ENCODE results near the gene RHEX.

Gene RHEX

GRCh38 chr1:206083750-206084149 is 30.8 kb downstream of the RHEX start:
- Histone ChIP-seq H2BK15ac (ENCODE audit: low read length) (no peak overlapping the region), H3K27me3 (ENCODE audit: control insufficient read depth in 3 of 3, insufficient read depth in 3 of 3, low read depth in 1 of 3, low read length in 3 of 3) (peaks cover 0 to 30% (median 0%) of the 10 kb centered on the region in 3 experiments), H3K4me3 (ENCODE audit: low read length in 2 of 2) (no peak overlapping the region), H3K36me3 (replicated peaks in 1 of 2; ENCODE audit: control insufficient read depth in 2 of 2, insufficient read depth in 2 of 2, low read length in 2 of 2) (no peaks in the 10 kb centered on the region), H3K4me1 (ENCODE audit: control insufficient read depth in 2 of 2, insufficient read depth in 1 of 2, low read depth in 1 of 2, low read length in 2 of 2) (no peaks in the 10 kb centered on the region), H2BK12ac (ENCODE audit: low read length) (no peak overlapping the region), H3K27ac (replicated peaks; ENCODE audit: low read length) (no peak overlapping the region), H3K79me1 (ENCODE audit: low read depth, low read length) (no peaks in the 10 kb centered on the region), H3K23ac (ENCODE audit: low read depth, low read length, poor library complexity) (no peak overlapping the region), H3K9me3 (replicated peaks in 1 of 2; ENCODE audit: control insufficient read depth in 2 of 2, insufficient read depth in 1 of 2, low read depth in 1 of 2, low read length in 2 of 2) (no peaks in the 10 kb centered on the region), H4K91ac (ENCODE audit: low read depth, low read length, poor library complexity) (no peak overlapping the region), H2BK5ac (ENCODE audit: low read length) (no peak overlapping the region), H2AK5ac (ENCODE audit: low read depth, low read length) (no peak overlapping the region), H3K14ac (ENCODE audit: low read length) (no peak overlapping the region), H4K8ac (ENCODE audit: low read depth, low read length) (no peak overlapping the region), H3K9ac (ENCODE audit: low read depth, low read length, poor library complexity) (no peak overlapping the region), H2AFZ (ENCODE audit: low read length) (no peak overlapping the region), H3K4ac (ENCODE audit: low read length) (no peak overlapping the region), H2BK120ac (ENCODE audit: low read depth, low read length) (no peak overlapping the region), H3K18ac (ENCODE audit: low read length) (no peak overlapping the region), H3K4me2 (ENCODE audit: insufficient read depth, low read length, poor library complexity, severe bottlenecking) (no peak overlapping the region)
- no CpG with 5 or more reads among the region's 2 CpGs for WGBS, 2 donors (ENCODE audit: extremely low coverage in 2 of 2, insufficient read length in 2 of 2, insufficient replicate concordance in 1 of 2)
- no peak for DNase-seq (ENCODE audit: low spot score)

- Histone ChIP-seq H3K9ac (ENCODE audit: low read depth, low read length, poor library complexity) (no peak overlapping the region), H2AFZ (ENCODE audit: low read length) (no peak overlapping the region), H3K14ac (ENCODE audit: low read length) (no peak overlapping the region), H2BK120ac (ENCODE audit: low read depth, low read length) (no peak overlapping the region), H3K18ac (ENCODE audit: low read length) (no peak overlapping the region), H3K4ac (ENCODE audit: low read length) (no peak overlapping the region), H2BK15ac (ENCODE audit: low read length) (no peak overlapping the region), H2BK12ac (ENCODE audit: low read length) (no peak overlapping the region), H4K91ac (ENCODE audit: low read depth, low read length, poor library complexity) (no peak overlapping the region), H3K27ac (replicated peaks; ENCODE audit: low read length) (no peak overlapping the region), H3K79me1 (ENCODE audit: low read depth, low read length) (no peaks in the 10 kb centered on the region), H3K9me3 (replicated peaks in 1 of 2; ENCODE audit: control insufficient read depth in 2 of 2, insufficient read depth in 1 of 2, low read depth in 1 of 2, low read length in 2 of 2) (no peaks in the 10 kb centered on the region), H3K4me3 (ENCODE audit: low read length in 2 of 2) (no peak overlapping the region), H3K36me3 (replicated peaks in 1 of 2; ENCODE audit: control insufficient read depth in 2 of 2, insufficient read depth in 2 of 2, low read length in 2 of 2) (no peaks in the 10 kb centered on the region), H2AK5ac (ENCODE audit: low read depth, low read length) (no peak overlapping the region), H3K4me2 (ENCODE audit: insufficient read depth, low read length, poor library complexity, severe bottlenecking) (no peak overlapping the region), H3K23ac (ENCODE audit: low read depth, low read length, poor library complexity) (no peak overlapping the region), H4K8ac (ENCODE audit: low read depth, low read length) (no peak overlapping the region), H2BK5ac (ENCODE audit: low read length) (no peak overlapping the region), H3K27me3 (ENCODE audit: control insufficient read depth in 3 of 3, insufficient read depth in 3 of 3, low read depth in 1 of 3, low read length in 3 of 3) (peaks cover 0 to 19% (median 0%) of the 10 kb centered on the region in 3 experiments), H3K4me1 (ENCODE audit: control insufficient read depth in 2 of 2, insufficient read depth in 1 of 2, low read depth in 1 of 2, low read length in 2 of 2) (no peaks in the 10 kb centered on the region)
- no CpG with 5 or more reads among the region's 3 CpGs for WGBS, 2 donors (ENCODE audit: extremely low coverage in 2 of 2, insufficient read length in 2 of 2, insufficient replicate concordance in 1 of 2)
- DNase-seq (ENCODE audit: low spot score), result no peak
Measured at GRCh38 chr1:206087091-206087490, 34.1 kb downstream of the RHEX start.

GRCh38 chr1:206089341-206089740 is 36.4 kb downstream of the RHEX start:
- H3K4me1 ChIP-seq (ENCODE audit: control insufficient read depth in 2 of 2, insufficient read depth in 1 of 2, low read depth in 1 of 2, low read length in 2 of 2), result no peaks in the 10 kb centered on the region
- no peaks in the 10 kb centered on the region for H3K79me1 ChIP-seq (ENCODE audit: low read depth, low read length)
- WGBS, 2 donors (ENCODE audit: extremely low coverage in 2 of 2, insufficient read length in 2 of 2, insufficient replicate concordance in 1 of 2), result no CpG with 5 or more reads among the region's 3 CpGs
- H2AK5ac ChIP-seq (ENCODE audit: low read depth, low read length), result no peak overlapping the region
- H3K36me3 ChIP-seq (replicated peaks in 1 of 2; ENCODE audit: control insufficient read depth in 2 of 2, insufficient read depth in 2 of 2, low read length in 2 of 2), result no peaks in the 10 kb centered on the region
- H2BK120ac ChIP-seq (ENCODE audit: low read depth, low read length), result no peak overlapping the region
- no peak overlapping the region for H4K8ac ChIP-seq (ENCODE audit: low read depth, low read length)
- H2BK12ac ChIP-seq (ENCODE audit: low read length), result no peak overlapping the region
- H3K27ac ChIP-seq (replicated peaks; ENCODE audit: low read length), result no peak overlapping the region
- no peak for DNase-seq (ENCODE audit: low spot score)
- H2BK15ac ChIP-seq (ENCODE audit: low read length), result no peak overlapping the region
- no peak overlapping the region for H3K18ac ChIP-seq (ENCODE audit: low read length)
- H4K91ac ChIP-seq (ENCODE audit: low read depth, low read length, poor library complexity), result no peak overlapping the region
- no peak overlapping the region for H2AFZ ChIP-seq (ENCODE audit: low read length)
- peaks cover 0 to 12% (median 0%) of the 10 kb centered on the region in 3 experiments for H3K27me3 ChIP-seq (ENCODE audit: control insufficient read depth in 3 of 3, insufficient read depth in 3 of 3, low read depth in 1 of 3, low read length in 3 of 3)
- H3K14ac ChIP-seq (ENCODE audit: low read length), result no peak overlapping the region
- H3K23ac ChIP-seq (ENCODE audit: low read depth, low read length, poor library complexity), result no peak overlapping the region
- no peaks in the 10 kb centered on the region for H3K9me3 ChIP-seq (replicated peaks in 1 of 2; ENCODE audit: control insufficient read depth in 2 of 2, insufficient read depth in 1 of 2, low read depth in 1 of 2, low read length in 2 of 2)
- no peak overlapping the region for H3K4ac ChIP-seq (ENCODE audit: low read length)
- H3K9ac ChIP-seq (ENCODE audit: low read depth, low read length, poor library complexity), result no peak overlapping the region
- no peak overlapping the region for H2BK5ac ChIP-seq (ENCODE audit: low read length)
- H3K4me2 ChIP-seq (ENCODE audit: insufficient read depth, low read length, poor library complexity, severe bottlenecking), result no peak overlapping the region
- H3K4me3 ChIP-seq (ENCODE audit: low read length in 2 of 2), result no peak overlapping the region

- H3K9me3 ChIP-seq (replicated peaks in 1 of 2; ENCODE audit: control insufficient read depth in 2 of 2, insufficient read depth in 1 of 2, low read depth in 1 of 2, low read length in 2 of 2), result no peaks in the 10 kb centered on the region
- no peak overlapping the region for H3K14ac ChIP-seq (ENCODE audit: low read length)
- peaks cover 0 to 10% (median 0%) of the 10 kb centered on the region in 3 experiments for H3K27me3 ChIP-seq (ENCODE audit: control insufficient read depth in 3 of 3, insufficient read depth in 3 of 3, low read depth in 1 of 3, low read length in 3 of 3)
- H3K79me1 ChIP-seq (ENCODE audit: low read depth, low read length), result no peaks in the 10 kb centered on the region
- no peak overlapping the region for H4K8ac ChIP-seq (ENCODE audit: low read depth, low read length)
- H3K36me3 ChIP-seq (replicated peaks in 1 of 2; ENCODE audit: control insufficient read depth in 2 of 2, insufficient read depth in 2 of 2, low read length in 2 of 2), result no peaks in the 10 kb centered on the region
- no peak overlapping the region for H3K27ac ChIP-seq (replicated peaks; ENCODE audit: low read length)
- no peak overlapping the region for H3K4ac ChIP-seq (ENCODE audit: low read length)
- no peak for DNase-seq (ENCODE audit: low spot score)
- no peak overlapping the region for H2BK15ac ChIP-seq (ENCODE audit: low read length)
- H2BK12ac ChIP-seq (ENCODE audit: low read length), result no peak overlapping the region
- no peak overlapping the region for H2AK5ac ChIP-seq (ENCODE audit: low read depth, low read length)
- H3K4me1 ChIP-seq (ENCODE audit: control insufficient read depth in 2 of 2, insufficient read depth in 1 of 2, low read depth in 1 of 2, low read length in 2 of 2), result no peaks in the 10 kb centered on the region
- H2BK5ac ChIP-seq (ENCODE audit: low read length), result no peak overlapping the region
- H4K91ac ChIP-seq (ENCODE audit: low read depth, low read length, poor library complexity), result no peak overlapping the region
- WGBS, 2 donors (ENCODE audit: extremely low coverage in 2 of 2, insufficient read length in 2 of 2, insufficient replicate concordance in 1 of 2), result no CpG with 5 or more reads among the region's 7 CpGs
- H3K23ac ChIP-seq (ENCODE audit: low read depth, low read length, poor library complexity), result no peak overlapping the region
- no peak overlapping the region for H3K9ac ChIP-seq (ENCODE audit: low read depth, low read length, poor library complexity)
- no peak overlapping the region for H3K18ac ChIP-seq (ENCODE audit: low read length)
- H2BK120ac ChIP-seq (ENCODE audit: low read depth, low read length), result no peak overlapping the region
- no peak overlapping the region for H3K4me3 ChIP-seq (ENCODE audit: low read length in 2 of 2)
- H2AFZ ChIP-seq (ENCODE audit: low read length), result no peak overlapping the region
- H3K4me2 ChIP-seq (ENCODE audit: insufficient read depth, low read length, poor library complexity, severe bottlenecking), result no peak overlapping the region
Measured at GRCh38 chr1:206094024-206094423, 41.1 kb downstream of the RHEX start.

Data from neuronal stem cell (in vitro differentiated cells).